OCI-LY1 (cell line): ENCODE results near the gene ASPSCR1.

Experiments
- H2AFZ ChIP-seq: fragments of 200-600 bp; sonication (generic), shearing (Covaris generic); 2 replicates; pipeline ENCODE4 v1.6.0; 2014; ENCODE audit warnings: antibody characterized with exemption, mild to moderate bottlenecking, low read length
- H3F3A ChIP-seq: fragments of 200-600 bp; sonication (generic), shearing (Covaris generic); 2 replicates; pipeline ENCODE4 v1.6.0; 2014; ENCODE audit warnings: mild to moderate bottlenecking, antibody characterized with exemption, low read length, moderate library complexity; ENCODE audit not compliant: insufficient read depth
- H3K27ac ChIP-seq: fragments of 200-600 bp; sonication (generic); 2 replicates; pipeline ENCODE4 v1.5.1; 2014; ENCODE audit warnings: low read length, mixed run types, mild to moderate bottlenecking, low read depth; ENCODE audit not compliant: poor library complexity, severe bottlenecking
- H3K27me3 ChIP-seq: fragments of 200-600 bp; sonication (generic); 2 replicates; pipeline ENCODE4 v1.6.0; 2014; ENCODE audit warnings: antibody characterized with exemption, mild to moderate bottlenecking, low read length, moderate library complexity; ENCODE audit not compliant: insufficient read depth
- H3K36me3 ChIP-seq: fragments of 200-600 bp; sonication (generic); 2 replicates; pipeline ENCODE4 v1.6.1; 2014; ENCODE audit warnings: mild to moderate bottlenecking, antibody characterized with exemption, low read length, moderate library complexity, mixed read lengths; ENCODE audit not compliant: insufficient read depth
- H3K4me1 ChIP-seq: fragments of 200-600 bp; sonication (generic); 2 replicates; pipeline ENCODE4 v1.5.1; 2014; ENCODE audit warnings: mild to moderate bottlenecking, low read length, moderate library complexity; ENCODE audit not compliant: insufficient read depth, severe bottlenecking
- H3K4me2 ChIP-seq: fragments of 200-600 bp; sonication (generic), shearing (Covaris generic); 2 replicates; pipeline ENCODE4 v1.6.1; 2014; ENCODE audit warnings: low read length
- H3K4me3 ChIP-seq: fragments of 200-600 bp; sonication (generic); 2 replicates; pipeline ENCODE4 v1.5.1; 2014; ENCODE audit warnings: low read length, low read depth, mild to moderate bottlenecking, mixed read lengths; ENCODE audit not compliant: poor library complexity, severe bottlenecking
- H3K79me2 ChIP-seq: fragments of 200-600 bp; shearing (Covaris generic); 2 replicates; pipeline ENCODE4 v1.6.1; 2016; ENCODE audit warnings: mixed run types, low read length, mixed read lengths; ENCODE audit not compliant: insufficient read depth
- H3K9ac ChIP-seq: fragments of 200-600 bp; sonication (generic), shearing (Covaris generic); 2 replicates; pipeline ENCODE4 v1.6.1; 2014; ENCODE audit warnings: mild to moderate bottlenecking, low read length, mixed read lengths
- H3K9me2 ChIP-seq: fragments of 200-600 bp; sonication (generic), shearing (Covaris generic); 2 replicates; pipeline ENCODE4 v1.6.1; 2014; ENCODE audit warnings: low read depth, mild to moderate bottlenecking, low read length, mixed read lengths
- H3K9me3 ChIP-seq: fragments of 200-600 bp; shearing (Covaris generic); 2 replicates; pipeline ENCODE4 v1.6.1; 2014; ENCODE audit warnings: low read length, mixed read lengths
- H4K20me1 ChIP-seq: fragments of 200-600 bp; sonication (generic), shearing (Covaris generic); 2 replicates; pipeline ENCODE4 v1.6.0; 2016; ENCODE audit warnings: mild to moderate bottlenecking, low read length; ENCODE audit not compliant: insufficient read depth
- CTCF ChIP-seq: fragments of 200-600 bp; sonication (generic), shearing (Covaris generic); IDR thresholded peaks from 2 replicates; pipeline ENCODE4 v1.5.1; 2017; ENCODE audit warnings: mild to moderate bottlenecking, antibody characterized with exemption, low read length, moderate library complexity, mixed read lengths
- EZH2 ChIP-seq: fragments of 200-600 bp; sonication (generic), shearing (Covaris generic); IDR thresholded peaks from 2 replicates; pipeline ENCODE4 v1.8.0; 2017; ENCODE audit warnings: borderline replicate concordance, mixed run types, mild to moderate bottlenecking, antibody characterized with exemption, low read length, moderate library complexity, mixed read lengths

Gene ASPSCR1

GRCh38 chr17:82050761-82051641 is 73.6 kb downstream of the ASPSCR1 start:
- peaks cover 27% of the 10 kb centered on the region for H3K36me3 ChIP-seq
- no peak overlapping the region for H2AFZ ChIP-seq

GRCh38 chr17:82051776-82052637 is 74.6 kb downstream of the ASPSCR1 start, which contains the start of the genes GPS1 and RFNG:
GPS1 (plus strand) TSS chr17:82051898; CDS start chr17:82051932, 34 bp downstream.
RFNG (minus strand) TSS chr17:82051811; CDS start chr17:82051766, 45 bp downstream.
- TF ChIP-seq CTCF = no peak
- TF ChIP-seq EZH2 = no peak

More at GRCh38 chr17:82050761-82051641, 73.6 kb downstream of the ASPSCR1 start:
- Histone ChIP-seq H3K79me2 (0 out of 2 replicates have a peak, but pooled peaks cover 4% of the 10 kb centered on the region), H3K27me3 (no peaks in the 10 kb centered on the region), H3K9me2 (no peaks in the 10 kb centered on the region), H3K9ac (peak overlapping the region; percentile 80), H3K4me1 (peaks cover 27% of the 10 kb centered on the region), H3K9me3 (no peaks in the 10 kb centered on the region), H3F3A (no peaks in the 10 kb centered on the region), H3K4me3 (peak overlapping the region; percentile 100), H3K27ac (no peak overlapping the region), H4K20me1 (no peaks in the 10 kb centered on the region), H3K4me2 (peak overlapping the region; percentile 79)
- TF ChIP-seq CTCF = no peak
- TF ChIP-seq EZH2 = no peak

GRCh38 chr17:82052638-82053059 is 75.2 kb downstream of the ASPSCR1 start:
- Histone ChIP-seq H3K27ac (no peak overlapping the region), H3F3A (no peaks in the 10 kb centered on the region), H4K20me1 (no peaks in the 10 kb centered on the region), H3K4me1 (peaks cover 27% of the 10 kb centered on the region), H3K36me3 (peaks cover 43% of the 10 kb centered on the region), H3K4me3 (peak overlapping the region; percentile 100), H3K9me3 (no peaks in the 10 kb centered on the region), H2AFZ (no peak overlapping the region), H3K27me3 (no peaks in the 10 kb centered on the region), H3K79me2 (0 out of 2 replicates have a peak, but pooled peaks cover 4% of the 10 kb centered on the region), H3K9ac (peak overlapping the region; percentile 81), H3K9me2 (no peaks in the 10 kb centered on the region), H3K4me2 (peak overlapping the region; percentile 88)
- no peak for TF ChIP-seq EZH2
- no peak for TF ChIP-seq CTCF

More at GRCh38 chr17:82051776-82052637, 74.6 kb downstream of the ASPSCR1 start, which contains the start of the genes GPS1 and RFNG:
- H3K27me3 ChIP-seq = no peaks in the 10 kb centered on the region
- H4K20me1 ChIP-seq = no peaks in the 10 kb centered on the region
- no peak within 1 kb of the TSS for H2AFZ ChIP-seq
- H3K4me1 ChIP-seq = peaks cover 27% of the 10 kb centered on the region
- no peaks in the 10 kb centered on the region for H3K9me2 ChIP-seq
- H3K27ac ChIP-seq = no peak within 1 kb of the TSS
- H3K4me2 ChIP-seq = peak within 1 kb of the TSS; percentile 88
- H3K36me3 ChIP-seq = peaks cover 37% of the 10 kb centered on the region
- H3F3A ChIP-seq = no peaks in the 10 kb centered on the region
- H3K9me3 ChIP-seq = no peaks in the 10 kb centered on the region
- H3K4me3 ChIP-seq = peak within 1 kb of the TSS; percentile 100
- H3K79me2 ChIP-seq = 0 out of 2 replicates have a peak, but pooled peaks cover 4% of the 10 kb centered on the region
- H3K9ac ChIP-seq = peak within 1 kb of the TSS; percentile 81
